SJSA1 (cell line): ENCODE results near the gene C2orf72. TPM values are rescaled to one million over a fixed set of nuclear protein-coding genes. Genes with fewer than 3 reads are reported as not detected.

Source experiments
- DNase-seq, 2 experiments: peaks; one replicate each; pipeline ENCODE4 v3.0.0-alpha.2; 2015 to 2020; ENCODE audit warnings: low spot score in 2 of 2, low read depth in 1 of 2
- H3K27ac ChIP-seq: fragments of 250-450 bp; sonication (Bioruptor Pico); 2 replicates; pipeline ENCODE4 v1.5.1; 2020; ENCODE audit warnings: mild to moderate bottlenecking, moderate library complexity
- H3K27me3 ChIP-seq: fragments of 250-450 bp; sonication (Bioruptor Pico); replicated peaks from 2 replicates; pipeline ENCODE4 v1.5.1; 2020; ENCODE audit warnings: mild to moderate bottlenecking, moderate library complexity
- H3K36me3 ChIP-seq: fragments of 250-450 bp; sonication (Bioruptor Pico); 2 replicates; pipeline ENCODE4 v1.5.1; 2020; ENCODE audit warnings: mild to moderate bottlenecking
- H3K4me1 ChIP-seq: fragments of 250-450 bp; sonication (Bioruptor Pico); replicated peaks from 2 replicates; pipeline ENCODE4 v1.6.1; 2021; ENCODE audit warnings: mild to moderate bottlenecking
- H3K4me3 ChIP-seq: fragments of 250-450 bp; sonication (Bioruptor Pico); 2 replicates; pipeline ENCODE4 v1.5.1; 2020; ENCODE audit warnings: mild to moderate bottlenecking
- H3K9me3 ChIP-seq: fragments of 250-450 bp; sonication (Bioruptor Pico); replicated peaks from 2 replicates; pipeline ENCODE4 v1.5.1; 2020; ENCODE audit warnings: mild to moderate bottlenecking
- total RNA-seq: library from RNA; depleted of rRNA; stranded (reverse); fragments of >200 nt; shearing (Covaris generic); gene quantifications from 2 replicates; pipeline ENCODE4 v1.2.3, GENCODE V29; 2014

Gene C2orf72
- total RNA-seq, 1 experiment from 2014 or later: not detected

DNA sequence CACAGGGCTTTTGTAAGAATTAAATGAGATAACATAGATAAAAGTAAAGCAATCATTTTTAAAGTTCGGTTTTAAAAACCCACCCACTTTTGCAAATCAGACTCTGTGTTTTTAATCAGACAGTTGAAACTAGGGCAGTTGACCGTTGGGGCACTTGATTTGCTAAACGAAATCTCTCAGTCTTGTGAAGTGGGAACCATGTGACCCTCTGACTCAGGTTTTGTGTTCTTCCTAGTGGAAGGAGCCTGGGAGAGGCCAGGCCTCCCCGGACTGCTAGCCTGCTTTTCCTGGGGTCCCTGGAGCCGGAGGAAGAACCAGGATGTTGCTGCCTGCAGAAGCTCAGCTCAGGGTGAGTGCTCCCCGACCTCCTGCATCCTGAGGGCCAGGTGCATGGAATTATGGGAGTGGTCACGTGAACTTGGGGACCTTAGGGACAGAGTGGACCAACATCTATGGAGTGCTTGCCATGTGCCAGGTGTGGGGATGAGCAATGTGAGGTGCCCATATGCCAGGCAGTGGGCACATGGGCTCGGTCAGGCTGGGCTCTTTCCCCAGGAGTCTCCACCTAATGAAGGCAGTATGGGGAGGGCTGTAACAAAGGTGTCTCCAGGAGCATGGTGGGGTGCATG lies 3.9 kb downstream of the C2orf72 start:
- H3K4me1 ChIP-seq: peaks cover 8% of the 10 kb centered on the region
- H3K27ac ChIP-seq: no peak overlapping the region
- peaks cover 50% of the 10 kb centered on the region for H3K27me3 ChIP-seq
- no peak for DNase-seq
- H3K9me3 ChIP-seq: no peaks in the 10 kb centered on the region
- H3K4me3 ChIP-seq: no peak overlapping the region
- no peaks in the 10 kb centered on the region for H3K36me3 ChIP-seq

DNA sequence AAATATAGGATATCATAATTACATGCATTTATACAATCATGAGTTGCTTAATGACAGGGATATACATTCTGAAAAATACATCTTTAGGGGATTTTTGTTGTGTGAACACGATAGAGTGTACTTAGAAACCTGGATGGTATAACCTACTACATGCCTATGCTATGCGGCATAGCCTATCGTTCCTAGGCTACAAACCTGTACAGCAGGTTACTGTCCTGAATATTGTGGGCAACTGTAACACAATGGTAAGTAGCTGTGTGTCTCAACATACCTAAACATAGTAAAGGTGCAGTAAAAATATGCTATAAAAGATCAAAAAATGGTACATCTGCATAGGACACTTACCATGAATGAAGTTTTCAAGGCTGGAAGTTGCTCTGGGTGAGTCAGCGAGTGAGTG lies 6.5 kb downstream of the C2orf72 start:
- no peak for DNase-seq
- H3K4me3 ChIP-seq: no peak overlapping the region
- no peak overlapping the region for H3K27ac ChIP-seq
- no peaks in the 10 kb centered on the region for H3K36me3 ChIP-seq
- peaks cover 38% of the 10 kb centered on the region for H3K27me3 ChIP-seq
- H3K4me1 ChIP-seq: no peaks in the 10 kb centered on the region
- H3K9me3 ChIP-seq: no peaks in the 10 kb centered on the region

DNA sequence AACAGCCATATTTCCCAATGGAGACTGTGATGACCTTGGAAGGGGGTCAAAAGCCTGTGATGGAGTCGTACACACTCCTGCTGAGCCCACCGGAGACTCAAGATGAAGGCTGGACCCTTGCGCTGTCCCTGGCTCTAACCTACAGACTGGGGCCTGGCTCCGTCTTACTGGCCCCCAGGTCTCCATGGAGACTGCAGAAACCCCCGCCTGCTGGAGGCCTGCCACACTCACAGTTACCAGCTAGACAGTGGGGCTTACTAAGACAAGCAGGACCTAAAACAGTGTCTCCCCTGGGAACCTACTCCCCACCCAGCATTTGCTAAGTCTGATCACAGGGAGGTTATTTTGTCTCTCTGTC lies 9.6 kb downstream of the C2orf72 start:
- Histone ChIP-seq H3K4me3 (no peak overlapping the region), H3K27ac (no peak overlapping the region), H3K9me3 (no peaks in the 10 kb centered on the region), H3K36me3 (no peaks in the 10 kb centered on the region), H3K27me3 (peaks cover 11% of the 10 kb centered on the region), H3K4me1 (no peaks in the 10 kb centered on the region)
- no peak for DNase-seq

DNA sequence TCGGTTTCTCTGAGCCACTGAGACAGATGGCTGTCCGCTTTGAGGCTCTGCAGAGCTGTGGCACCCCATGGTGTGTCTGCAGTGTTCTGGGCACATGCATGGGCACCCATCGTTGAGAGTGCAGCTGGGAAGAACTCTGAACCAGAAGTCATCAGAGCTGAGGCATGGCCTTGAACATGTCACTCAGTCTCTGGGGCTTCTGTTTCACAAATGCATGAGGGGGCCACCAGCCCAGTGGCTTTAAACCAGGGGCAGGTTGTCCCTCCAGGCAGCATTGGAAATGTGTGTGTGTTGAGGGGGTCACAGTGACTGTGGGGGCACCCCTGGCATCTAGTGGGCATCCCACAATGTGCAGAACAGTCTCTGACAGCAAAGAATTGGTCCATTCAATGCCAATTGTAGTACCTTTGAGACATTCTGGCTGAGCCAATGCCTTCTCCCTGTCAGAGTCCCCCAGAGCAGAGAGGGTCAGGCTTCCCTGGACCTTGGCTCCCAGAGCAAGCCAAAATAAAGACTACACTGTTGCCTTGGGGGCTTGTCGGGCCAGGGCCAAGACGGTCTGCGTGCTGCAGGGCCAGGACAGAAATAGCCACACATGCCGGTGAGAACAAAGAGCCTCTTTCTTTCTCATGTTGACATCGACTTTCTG lies 10.1 kb downstream of the C2orf72 start:
- H3K9me3 ChIP-seq: no peaks in the 10 kb centered on the region
- H3K27me3 ChIP-seq: peaks cover 11% of the 10 kb centered on the region
- no peaks in the 10 kb centered on the region for H3K36me3 ChIP-seq
- H3K4me1 ChIP-seq: peaks cover 3% of the 10 kb centered on the region
- no peak overlapping the region for H3K4me3 ChIP-seq
- no peak for DNase-seq
- H3K27ac ChIP-seq: no peak overlapping the region

DNA sequence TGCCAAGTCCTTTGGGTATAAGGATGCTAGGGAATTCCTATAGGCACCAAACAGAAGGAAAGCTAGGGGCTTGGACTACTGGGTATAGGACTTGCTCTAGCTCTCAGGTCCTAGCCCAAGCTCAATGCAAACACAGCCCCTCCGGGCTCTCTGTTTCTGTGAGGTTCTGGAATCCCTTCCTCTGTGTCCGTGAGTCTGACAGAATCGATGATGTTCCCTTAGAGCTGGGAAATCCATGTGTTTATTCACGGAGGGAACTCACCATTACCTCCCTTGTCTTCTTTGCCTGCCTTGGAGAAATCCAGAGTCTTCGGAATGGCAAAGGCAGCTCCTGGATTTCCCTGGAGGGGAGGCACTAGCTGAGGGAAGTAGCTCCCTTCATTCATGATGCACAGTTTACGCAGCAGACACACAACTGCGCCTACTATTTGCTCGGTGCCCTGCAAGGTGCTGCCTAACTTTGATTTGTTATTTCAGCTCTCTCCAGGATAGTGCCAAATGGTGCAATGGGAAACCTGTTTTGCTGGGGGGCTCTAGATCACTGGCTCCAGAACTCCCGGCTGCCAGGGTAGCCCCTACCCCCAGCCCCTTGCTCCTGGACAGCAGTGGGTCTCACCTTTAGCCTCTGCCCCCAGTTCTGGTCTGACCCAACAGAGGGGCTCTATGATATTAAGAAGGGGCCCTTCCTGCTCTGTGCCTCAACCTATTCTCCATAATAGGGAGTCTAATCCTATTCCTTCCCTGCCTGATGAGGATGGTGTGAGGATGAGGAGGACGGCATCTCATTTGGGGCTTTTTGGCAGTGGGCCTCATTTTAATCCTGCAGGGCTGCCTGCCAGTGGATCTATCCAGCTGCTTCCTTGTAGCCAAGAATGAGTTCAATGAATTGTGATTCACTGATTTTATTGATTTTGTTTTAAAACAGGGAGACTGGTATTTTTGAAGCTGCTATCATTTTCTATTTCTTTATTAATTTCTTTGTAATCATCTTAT lies 10.9 kb downstream of the C2orf72 start:
- H3K9me3 ChIP-seq: no peaks in the 10 kb centered on the region
- no peak for DNase-seq
- peaks cover 11% of the 10 kb centered on the region for H3K4me1 ChIP-seq
- H3K36me3 ChIP-seq: no peaks in the 10 kb centered on the region
- H3K4me3 ChIP-seq: no peak overlapping the region
- H3K27me3 ChIP-seq: peaks cover 11% of the 10 kb centered on the region
- H3K27ac ChIP-seq: no peak overlapping the region

DNA sequence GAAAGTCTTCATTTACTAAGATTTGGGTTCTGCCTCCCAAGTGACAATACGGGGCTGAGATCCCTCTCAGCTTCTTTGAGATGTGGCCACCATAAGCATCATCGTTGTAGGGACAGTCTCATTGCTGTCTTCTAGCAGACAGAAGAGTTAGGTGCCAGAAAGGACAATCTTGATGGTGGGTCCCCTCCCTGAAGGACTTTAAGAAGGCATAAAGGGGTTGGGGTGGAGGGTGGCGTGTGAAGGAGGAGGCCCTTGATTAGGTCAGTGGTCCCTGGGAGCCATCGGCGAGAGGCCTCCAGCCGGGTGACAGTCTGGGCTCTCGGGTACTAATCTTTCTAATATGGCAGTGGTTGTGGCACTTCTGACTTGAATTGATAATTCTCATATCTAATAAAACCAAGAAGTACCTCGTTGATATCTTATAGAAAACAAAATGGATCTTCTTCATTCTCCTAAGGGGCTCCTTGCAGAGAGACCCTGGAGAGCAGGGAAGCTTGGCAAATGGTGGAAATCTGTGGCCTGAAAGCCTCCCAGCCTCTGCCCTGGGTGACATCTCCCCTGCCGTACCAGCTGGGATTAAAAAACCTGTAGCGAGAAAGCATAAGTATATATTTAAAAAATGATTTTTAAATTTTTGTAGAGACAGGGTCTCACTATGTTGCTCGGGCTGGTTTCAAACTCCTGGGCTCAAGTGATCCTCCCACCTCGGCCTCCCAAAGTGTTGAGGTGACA lies 12.1 kb downstream of the C2orf72 start:
- no peaks in the 10 kb centered on the region for H3K36me3 ChIP-seq
- no peak overlapping the region for H3K4me3 ChIP-seq
- H3K9me3 ChIP-seq: no peaks in the 10 kb centered on the region

DNA sequence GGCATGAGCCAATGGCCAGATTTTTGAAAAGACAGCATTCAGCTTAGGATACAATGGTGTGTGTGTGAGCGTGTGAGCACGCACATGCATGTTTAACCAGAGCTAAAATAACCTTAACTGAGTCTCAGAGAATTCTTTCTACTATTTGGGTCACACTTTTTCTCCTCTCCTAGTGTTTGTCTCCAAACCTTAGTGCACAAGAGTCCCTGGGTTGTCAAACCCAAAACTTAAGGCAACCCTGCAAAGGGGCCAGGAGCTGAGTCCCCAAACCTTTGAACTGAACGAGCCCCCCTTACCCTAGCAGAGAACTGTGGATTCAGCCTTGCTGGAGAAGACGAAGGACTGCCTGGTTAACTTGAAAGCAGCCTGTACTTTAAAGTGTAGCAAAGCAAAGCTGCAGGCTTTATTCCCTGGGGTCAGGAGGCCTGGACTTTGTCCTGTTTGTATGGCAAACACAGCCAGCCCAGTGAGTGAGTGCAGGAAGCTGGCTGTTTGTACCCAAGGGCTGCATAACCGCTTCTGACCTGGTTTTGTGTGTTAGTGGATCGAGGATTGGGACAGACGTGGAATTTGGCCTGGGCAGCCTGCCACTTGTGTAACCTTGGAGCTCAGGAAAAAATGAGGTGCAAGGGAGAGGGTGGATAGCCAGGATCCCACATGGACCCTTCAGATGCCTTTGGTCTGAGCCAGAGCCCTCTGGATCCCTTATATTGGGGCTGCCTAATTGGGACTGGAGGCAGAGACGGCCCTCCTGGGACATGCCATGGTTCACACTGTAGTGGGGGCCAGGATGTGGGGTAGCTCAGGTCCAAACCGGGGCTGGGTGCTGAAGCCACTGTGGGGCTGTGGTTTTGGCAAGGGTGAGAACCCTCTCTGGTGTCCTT lies 12.9 kb downstream of the C2orf72 start:
- Histone ChIP-seq H3K9me3 (no peaks in the 10 kb centered on the region), H3K27me3 (peaks cover 11% of the 10 kb centered on the region), H3K4me3 (no peak overlapping the region), H3K4me1 (peaks cover 13% of the 10 kb centered on the region), H3K27ac (no peak overlapping the region), H3K36me3 (no peaks in the 10 kb centered on the region)
- DNase-seq: no peak

More for the DNA sequence above, 12.1 kb downstream of the C2orf72 start:
- DNase-seq: no peak
- H3K27me3 ChIP-seq: peaks cover 11% of the 10 kb centered on the region
- H3K27ac ChIP-seq: no peak overlapping the region
- H3K4me1 ChIP-seq: peaks cover 13% of the 10 kb centered on the region

DNA sequence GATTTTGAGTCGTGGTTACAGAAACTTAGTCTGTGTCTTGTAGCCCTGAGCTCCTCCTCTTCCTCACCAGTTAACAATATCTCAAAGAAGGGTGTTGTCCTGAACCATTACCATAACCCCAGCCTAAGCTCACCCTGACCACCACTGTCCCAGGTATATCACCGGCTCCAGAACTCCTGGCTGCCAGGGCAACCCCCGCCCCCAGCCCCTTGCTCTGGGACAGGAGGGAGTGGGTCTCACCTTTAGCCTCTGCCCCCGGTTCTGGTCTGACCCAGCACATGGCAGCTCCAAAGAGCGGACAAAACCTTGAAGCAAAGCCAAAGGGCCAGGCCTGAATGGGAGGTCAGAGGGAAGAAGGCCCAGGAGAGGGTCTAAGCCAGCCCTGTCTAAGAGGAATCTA lies 13.8 kb downstream of the C2orf72 start:
- H3K4me3 ChIP-seq: no peak overlapping the region
- no peaks in the 10 kb centered on the region for H3K9me3 ChIP-seq
- H3K27me3 ChIP-seq: peaks cover 5% of the 10 kb centered on the region
- no peak overlapping the region for H3K27ac ChIP-seq
- H3K36me3 ChIP-seq: no peaks in the 10 kb centered on the region
- no peak for DNase-seq
- H3K4me1 ChIP-seq: peaks cover 13% of the 10 kb centered on the region

DNA sequence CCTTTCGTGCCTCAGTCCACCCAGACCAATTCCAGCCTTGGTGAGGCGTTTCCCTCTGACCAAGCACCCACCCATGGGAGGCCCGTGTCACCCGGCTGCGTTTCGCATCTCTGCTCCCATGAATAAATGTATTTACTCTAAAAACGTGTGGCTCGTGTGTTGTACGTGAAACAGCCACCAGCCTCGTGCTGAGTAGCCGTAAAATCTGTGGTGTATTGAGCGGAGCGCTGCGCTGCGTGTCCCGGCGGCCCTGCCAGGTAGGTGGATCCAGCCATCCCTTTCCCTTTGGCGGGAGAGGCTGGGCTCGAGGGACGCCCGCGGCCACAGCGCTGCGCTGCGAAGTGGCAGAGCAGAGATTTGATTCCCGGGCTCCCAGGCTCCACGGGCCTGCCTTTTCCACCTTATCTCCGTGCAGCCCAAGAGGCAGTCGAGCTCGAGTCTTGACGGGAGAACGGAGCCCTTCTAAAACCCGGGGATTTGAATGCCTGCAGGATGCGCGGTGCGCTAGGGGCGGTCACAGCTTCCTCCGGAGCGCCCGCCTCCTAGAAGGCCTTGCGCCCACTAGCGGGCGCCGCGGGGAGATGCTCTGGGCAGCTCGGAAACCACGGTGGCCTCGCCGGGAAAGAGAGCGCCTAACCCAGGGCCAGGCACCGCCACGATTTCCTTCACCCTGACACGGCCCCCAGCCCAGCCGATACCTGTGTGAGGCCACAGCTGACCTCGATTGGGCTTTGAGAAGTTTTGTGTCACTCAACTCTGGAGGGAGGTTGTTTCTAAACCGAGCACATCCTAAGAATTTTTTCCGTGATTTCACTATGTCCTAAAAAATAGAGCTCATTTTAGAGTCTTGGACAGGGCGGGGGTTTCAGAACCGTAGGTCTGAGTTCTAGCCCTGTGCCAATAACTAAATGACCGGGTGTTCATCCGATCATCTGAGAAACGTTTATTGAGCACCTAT lies 15.4 kb downstream of the C2orf72 start:
- DNase-seq: peak; percentile 77 to 84
- H3K9me3 ChIP-seq: no peaks in the 10 kb centered on the region
- peak overlapping the region; percentile 43 for H3K4me3 ChIP-seq
- H3K27ac ChIP-seq: no peak overlapping the region
- H3K27me3 ChIP-seq: no peaks in the 10 kb centered on the region
- H3K36me3 ChIP-seq: peaks cover 5% of the 10 kb centered on the region; the same call in 1 of the 2 replicates
- H3K4me1 ChIP-seq: peaks cover 13% of the 10 kb centered on the region

DNA sequence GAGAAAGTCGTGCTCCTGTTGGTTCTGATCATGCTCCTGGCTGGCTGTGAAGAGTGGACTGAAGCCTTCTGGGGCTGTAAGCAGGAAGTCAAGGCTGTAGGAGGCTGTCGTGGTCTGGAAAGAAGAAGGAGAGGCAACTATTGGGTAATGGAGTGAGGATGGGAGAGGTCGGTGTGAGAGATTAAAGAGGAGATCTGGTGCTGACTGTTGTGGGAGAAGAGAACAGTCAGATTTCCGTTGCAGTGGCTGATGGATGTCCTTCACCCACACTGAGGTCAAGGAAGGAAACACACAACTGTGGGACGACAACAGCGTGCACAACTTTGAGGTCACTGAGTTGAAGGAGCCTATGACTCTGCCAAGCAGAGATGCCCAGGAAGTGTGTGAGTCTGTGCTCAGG lies 16.5 kb downstream of the C2orf72 start:
- no peak for DNase-seq
- H3K9me3 ChIP-seq: no peaks in the 10 kb centered on the region
- H3K27me3 ChIP-seq: no peaks in the 10 kb centered on the region

DNA sequence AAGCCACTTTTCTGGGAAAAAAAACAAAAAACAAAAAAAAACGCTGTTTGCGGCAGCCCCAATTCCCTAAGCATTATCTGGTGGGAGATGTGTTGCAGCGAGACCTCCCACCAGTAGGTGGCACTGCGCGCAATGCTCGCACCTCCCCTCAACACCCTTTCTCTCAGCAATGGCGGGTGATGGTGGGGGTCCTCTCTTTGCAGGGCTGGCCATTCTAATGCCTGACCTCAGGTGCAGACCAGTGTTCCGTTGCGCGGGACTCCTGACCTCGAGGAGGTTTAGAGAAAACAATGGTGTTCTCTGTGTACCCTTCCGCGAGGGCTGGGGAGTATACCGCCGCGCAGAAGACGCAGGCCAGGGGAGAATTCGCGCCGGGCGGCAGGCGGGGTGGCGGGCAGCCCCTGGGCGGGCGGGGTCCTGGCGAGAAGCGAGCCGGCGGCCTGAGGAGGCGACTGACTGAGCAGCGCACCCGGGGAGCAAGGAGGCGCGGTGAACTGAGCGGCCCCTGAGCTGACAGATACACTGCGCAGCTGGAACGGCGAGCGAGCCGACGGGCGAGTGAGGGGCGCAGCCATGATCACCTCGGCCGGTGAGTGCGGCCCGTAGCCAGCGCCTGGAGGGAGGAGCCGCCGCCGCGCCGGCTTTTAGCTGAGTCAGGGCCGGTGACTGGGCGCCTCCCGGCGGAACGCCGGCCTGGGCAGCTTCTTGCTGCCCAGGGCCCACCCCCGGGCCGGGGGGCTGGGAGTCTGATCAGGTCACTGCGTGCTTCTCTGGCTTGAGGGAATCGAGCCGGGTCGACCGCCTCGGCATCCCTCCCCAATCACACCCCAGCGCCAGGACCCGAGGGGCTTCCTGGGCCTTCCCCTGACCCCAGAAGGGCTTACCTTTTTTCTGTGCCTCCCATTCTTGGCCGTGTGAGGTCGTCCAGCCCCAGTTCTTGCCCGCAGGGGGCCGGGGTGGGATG lies 19.4 kb downstream of the C2orf72 start, which contains the start of gene PSMD1:
Gene PSMD1, plus strand, starts transcription at position 415 of the 964 bp plus-strand sequence. Its CDS starts 159 bp downstream, at position 574.
- DNase-seq: peak; percentile 94 to 96
- peak within 1 kb of the TSS; percentile 94 for H3K27ac ChIP-seq
- peaks cover 26% of the 10 kb centered on the region for H3K36me3 ChIP-seq
- H3K27me3 ChIP-seq: no peaks in the 10 kb centered on the region
- peaks cover 33% of the 10 kb centered on the region for H3K4me1 ChIP-seq
- peak within 1 kb of the TSS; percentile 88 for H3K4me3 ChIP-seq
- H3K9me3 ChIP-seq: no peaks in the 10 kb centered on the region

More for the DNA sequence above, 16.5 kb downstream of the C2orf72 start:
- Histone ChIP-seq H3K36me3 (peaks cover 8% of the 10 kb centered on the region), H3K27ac (no peak overlapping the region), H3K4me3 (no peak overlapping the region), H3K4me1 (peaks cover 24% of the 10 kb centered on the region)
